ENCODE measurements around the gene GNGT2. TPM values are rescaled to one million over a fixed set of nuclear protein-coding genes. Genes with fewer than 3 reads are reported as not detected.

Gene GNGT2
- total RNA-seq, 1 experiment from 2014 or later, result 0.40 TPM

Other genes starting within 250 kb of the GNGT2 start
- not detected in 2 replicates for gene GIP, start 242.0 kb downstream of the GNGT2 start, total RNA-seq (2014; rRNA removed)
- 1.2 and 1.3 TPM in 2 replicates for gene IGF2BP1, start 213.2 kb downstream of the GNGT2 start, total RNA-seq (2014; rRNA removed)
- 0.06 and 0.29 TPM in 2 replicates for gene B4GALNT2, start 77.8 kb downstream of the GNGT2 start, total RNA-seq (2014; rRNA removed)
- gene ABI3, start 133 bp upstream of the GNGT2 start, total RNA-seq (2014; rRNA removed), result not detected in 2 replicates
- gene PHOSPHO1, start 20.2 kb upstream of the GNGT2 start, total RNA-seq (2014; rRNA removed), result 1.1 and 1.7 TPM in 2 replicates
- gene ZNF652, start 151.7 kb upstream of the GNGT2 start, total RNA-seq (2014; rRNA removed), result 18.2 and 18.5 TPM in 2 replicates
- 585 and 641 TPM in 2 replicates for gene PHB1, start 204.3 kb upstream of the GNGT2 start, total RNA-seq (2014; rRNA removed)

All from PC-3 (cell line).